ENCODE measurements around the gene LCE1F.

Gene LCE1F, protein sequence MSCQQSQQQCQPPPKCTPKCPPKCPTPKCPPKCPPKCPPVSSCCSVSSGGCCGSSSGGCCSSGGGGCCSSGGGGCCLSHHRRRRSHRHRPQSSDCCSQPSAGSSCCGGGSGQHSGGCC

DNA sequence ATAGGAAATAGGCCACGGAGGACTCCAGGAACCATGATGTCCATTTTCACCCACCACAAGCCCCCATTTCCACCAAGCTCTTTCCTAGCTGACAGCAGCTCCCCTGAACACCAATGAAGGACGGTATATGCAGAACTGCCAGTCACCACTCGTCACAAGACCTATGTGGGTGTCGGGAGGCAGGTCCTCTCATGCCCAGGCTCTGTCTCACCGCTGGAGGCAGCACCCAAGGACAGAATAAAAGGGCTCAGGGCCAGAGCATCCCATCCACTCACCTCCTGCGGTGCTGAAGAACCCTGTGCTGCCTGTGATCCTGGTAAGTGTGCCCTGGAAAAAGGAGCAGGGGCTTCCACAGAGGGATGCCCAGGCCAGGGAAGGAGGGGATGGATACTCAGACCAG lies at the start of gene LCE1F:
Gene LCE1F, plus strand, starts transcription at position 266 of the 400 bp plus-strand sequence. CDS start 1,232 bp downstream, outside the sequence.
- no peak for DNase-seq

DNA sequence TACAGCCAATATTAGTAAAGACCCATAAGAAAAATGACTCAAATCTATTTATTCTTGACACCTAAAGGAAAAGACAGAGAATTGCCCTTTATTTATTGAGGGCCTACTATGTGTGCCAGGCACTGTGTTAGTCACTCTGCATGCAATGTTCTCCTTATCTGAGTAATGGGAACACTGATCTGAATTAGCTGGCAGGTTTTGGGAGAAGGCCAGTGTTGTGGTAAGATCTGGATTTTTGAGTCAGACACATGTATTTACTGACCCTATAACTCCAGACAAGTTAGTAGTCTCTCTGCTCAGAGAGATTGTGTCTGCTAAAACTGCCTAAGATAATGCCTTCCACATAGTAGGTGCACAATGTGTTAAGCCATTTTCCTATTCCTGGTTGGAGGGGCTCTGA lies 49.7 kb upstream of the LCE1F start:
- DNase-seq = no peak

GRCh38 chr1:152728986-152729385 lies 46.0 kb upstream of the LCE1F start:
- DNase-seq = no peak

- DNase-seq = no peak
Observed at GRCh38 chr1:152735648-152736047, 39.3 kb upstream of the LCE1F start.

- DNase-seq = no peak
Observed at GRCh38 chr1:152737997-152738396, 36.9 kb upstream of the LCE1F start.

DNA sequence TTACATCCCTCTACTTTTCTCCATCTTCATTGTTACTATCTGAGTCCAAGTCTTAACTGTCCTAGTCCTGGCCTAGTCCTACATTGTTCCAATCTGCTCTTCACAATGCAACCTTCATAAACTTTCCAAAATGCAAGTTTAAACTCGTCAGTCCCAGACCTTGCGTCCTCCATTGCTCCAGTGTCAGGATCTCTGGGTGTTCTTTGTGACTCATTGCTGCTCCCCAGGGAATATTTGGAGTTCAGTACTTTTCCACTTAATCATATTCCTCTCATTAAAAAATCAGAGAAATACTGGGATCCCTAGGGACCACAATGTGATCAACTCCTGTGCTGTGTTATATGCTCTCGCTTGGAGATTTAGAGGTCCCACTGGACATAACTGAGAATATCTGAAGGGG lies 35.1 kb upstream of the LCE1F start:
- no peak for DNase-seq

DNA sequence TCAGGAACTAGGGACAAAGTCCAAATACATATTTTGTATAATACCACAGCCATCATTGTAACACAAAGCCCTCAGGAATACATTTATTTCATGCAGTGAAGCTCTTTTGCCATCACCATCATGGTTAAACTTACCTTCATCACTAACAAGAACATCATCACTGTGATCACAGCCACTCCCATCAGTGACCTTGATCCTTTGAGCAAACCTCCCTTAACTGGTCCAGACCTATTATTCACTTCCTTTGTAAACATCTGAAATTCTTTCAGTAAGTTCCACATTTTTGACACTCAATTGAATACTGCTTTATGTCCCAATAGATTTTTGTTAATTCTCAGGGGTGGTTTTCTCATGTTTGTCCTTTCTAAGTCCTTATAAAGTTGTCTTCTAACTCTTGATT lies 33.3 kb upstream of the LCE1F start:
- no peak for DNase-seq

DNA sequence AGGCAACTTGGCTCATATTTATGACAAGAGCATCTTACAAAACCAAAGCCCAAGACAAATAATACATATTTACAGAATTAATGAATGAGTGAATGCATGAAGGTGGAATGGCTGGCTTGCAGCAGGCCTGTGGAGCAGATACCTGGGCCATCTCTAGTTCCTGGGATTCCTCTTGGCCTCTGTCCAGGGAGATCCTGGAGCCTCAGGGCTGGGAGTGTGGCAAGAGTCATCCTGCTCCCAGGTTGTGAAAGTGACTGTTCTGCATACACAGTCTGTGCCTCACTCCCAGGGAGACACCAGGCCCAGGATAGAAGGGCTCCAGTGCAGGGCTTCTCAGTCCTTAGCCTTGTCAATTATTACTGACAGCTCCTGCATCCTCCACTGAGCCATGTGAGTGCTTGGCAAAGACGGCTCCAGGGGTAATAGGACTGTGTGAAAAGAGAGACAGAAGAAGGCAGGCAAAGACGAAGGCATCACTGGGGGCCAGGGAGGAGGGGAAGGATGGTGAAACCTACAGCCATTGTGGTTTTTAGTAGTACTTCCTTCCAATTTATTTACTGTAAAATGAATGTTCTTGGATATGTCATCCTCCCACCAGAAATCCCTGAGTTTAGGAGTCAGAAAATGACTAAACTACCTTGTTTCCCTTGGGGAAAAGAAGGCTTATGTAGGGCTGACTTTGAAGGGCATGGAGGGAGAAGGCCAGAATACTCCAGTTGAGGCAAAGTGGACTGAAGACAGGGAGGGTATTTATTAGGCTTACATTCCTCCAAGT lies 31.4 kb upstream of the LCE1F start:
- DNase-seq = no peak

GRCh38 chr1:152745289-152745704 lies 29.6 kb upstream of the LCE1F start:
- DNase-seq = no peak

DNA sequence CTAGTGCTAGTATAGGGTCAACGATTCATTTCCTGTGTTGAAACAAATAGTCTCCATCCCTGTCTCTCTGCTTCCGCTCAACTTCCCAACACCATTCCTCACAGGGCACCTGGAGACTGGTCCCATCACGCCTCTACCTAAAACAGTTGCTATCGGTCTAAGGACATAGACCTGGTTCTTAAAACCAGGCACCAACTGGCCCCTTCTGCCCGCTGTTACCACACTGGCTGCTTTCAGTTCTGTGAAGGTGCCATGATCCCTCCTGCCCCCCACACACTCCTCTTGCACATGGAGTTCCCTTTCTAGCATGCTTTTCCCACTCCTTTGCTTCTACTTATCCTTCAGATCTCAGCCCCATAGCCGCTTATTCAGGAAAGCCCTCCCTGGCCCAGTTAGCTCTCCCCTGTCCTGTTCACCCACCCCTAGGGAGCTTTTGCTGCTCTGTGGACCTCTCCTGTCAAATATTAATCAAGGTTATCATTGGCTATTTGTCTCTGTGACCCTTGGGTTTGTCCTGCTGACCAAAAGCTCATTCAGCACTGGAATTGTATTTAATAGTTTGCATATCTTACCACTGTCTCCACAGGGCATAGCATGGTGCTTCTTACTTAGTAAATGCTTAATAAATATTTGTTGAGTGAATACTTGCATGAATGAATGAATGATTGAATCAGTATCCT lies 29.0 kb upstream of the LCE1F start:
- no peak for DNase-seq

- DNase-seq = no peak
Observed at GRCh38 chr1:152747831-152748230, 27.1 kb upstream of the LCE1F start.

DNA sequence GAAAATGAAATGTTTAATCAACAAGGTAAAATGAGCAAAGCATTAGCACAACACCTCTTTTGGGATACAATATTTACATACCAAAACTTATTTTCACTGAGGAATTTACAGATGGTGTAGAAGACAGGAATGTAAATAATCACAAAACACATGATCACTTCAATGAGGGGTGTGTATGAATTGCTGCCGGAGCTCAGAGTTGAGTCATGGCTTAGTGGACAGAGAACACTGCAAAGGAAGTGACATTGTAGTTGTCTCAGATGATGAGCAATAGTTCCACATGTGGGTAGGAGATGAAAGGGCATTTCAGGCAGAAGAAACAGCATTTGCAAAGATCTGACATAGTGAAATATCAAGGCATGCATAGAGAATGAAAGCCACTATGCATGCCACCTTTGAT lies 22.7 kb upstream of the LCE1F start:
- DNase-seq = no peak

DNA sequence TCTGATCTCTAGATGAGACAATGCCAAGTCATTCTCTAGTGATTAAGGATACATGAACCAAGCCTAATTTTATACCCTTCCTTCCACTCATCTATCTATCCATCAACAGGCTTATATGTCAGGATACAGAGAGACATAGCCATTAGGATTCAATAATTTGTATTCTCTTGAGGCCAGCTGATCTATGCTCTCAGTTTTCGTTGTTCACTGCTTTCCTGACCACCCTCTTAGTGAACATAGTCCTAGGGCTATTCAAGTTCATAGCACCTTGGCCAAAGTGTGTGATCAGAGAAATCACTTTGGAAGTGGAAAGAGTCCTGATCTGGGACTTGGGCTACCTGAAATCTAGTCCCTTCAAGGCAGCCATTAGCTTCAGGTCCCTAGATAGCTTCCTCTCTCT lies 21.4 kb upstream of the LCE1F start:
- DNase-seq = no peak

GRCh38 chr1:152756872-152757271 lies 18.1 kb upstream of the LCE1F start:
- no peak for DNase-seq

- DNase-seq = no peak
Observed at GRCh38 chr1:152757747-152758146, 17.2 kb upstream of the LCE1F start, which contains the start of gene KPRP. TSS of gene KPRP (plus strand) at chr1:152758025. CDS start at chr1:152759589, 1,564 bp downstream.

DNA sequence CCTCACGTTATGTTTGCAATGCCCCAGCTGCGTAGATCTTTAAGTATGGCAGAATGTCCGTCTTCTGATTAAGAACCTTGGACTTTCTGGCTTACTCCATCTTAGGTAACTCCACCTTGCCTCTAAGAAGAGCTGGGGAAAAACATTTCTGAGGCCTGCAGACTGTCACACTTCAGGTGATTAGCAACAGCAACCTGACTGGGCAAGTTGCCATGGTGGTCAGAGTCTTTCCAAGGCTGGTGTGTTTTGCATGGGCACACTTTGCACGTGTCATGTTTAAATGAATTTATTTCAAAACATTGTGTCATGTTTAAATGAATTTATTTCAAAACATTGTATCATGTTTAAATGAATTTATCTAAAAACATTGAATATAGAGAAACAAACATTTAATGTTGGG lies 16.3 kb upstream of the LCE1F start:
- no peak for DNase-seq

GRCh38 chr1:152759453-152760173 lies 15.3 kb upstream of the LCE1F start:
- no peak for DNase-seq

GRCh38 chr1:152760551-152761190 lies 14.3 kb upstream of the LCE1F start:
- DNase-seq = no peak

GRCh38 chr1:152761609-152762213 lies 13.2 kb upstream of the LCE1F start:
- DNase-seq = no peak

DNA sequence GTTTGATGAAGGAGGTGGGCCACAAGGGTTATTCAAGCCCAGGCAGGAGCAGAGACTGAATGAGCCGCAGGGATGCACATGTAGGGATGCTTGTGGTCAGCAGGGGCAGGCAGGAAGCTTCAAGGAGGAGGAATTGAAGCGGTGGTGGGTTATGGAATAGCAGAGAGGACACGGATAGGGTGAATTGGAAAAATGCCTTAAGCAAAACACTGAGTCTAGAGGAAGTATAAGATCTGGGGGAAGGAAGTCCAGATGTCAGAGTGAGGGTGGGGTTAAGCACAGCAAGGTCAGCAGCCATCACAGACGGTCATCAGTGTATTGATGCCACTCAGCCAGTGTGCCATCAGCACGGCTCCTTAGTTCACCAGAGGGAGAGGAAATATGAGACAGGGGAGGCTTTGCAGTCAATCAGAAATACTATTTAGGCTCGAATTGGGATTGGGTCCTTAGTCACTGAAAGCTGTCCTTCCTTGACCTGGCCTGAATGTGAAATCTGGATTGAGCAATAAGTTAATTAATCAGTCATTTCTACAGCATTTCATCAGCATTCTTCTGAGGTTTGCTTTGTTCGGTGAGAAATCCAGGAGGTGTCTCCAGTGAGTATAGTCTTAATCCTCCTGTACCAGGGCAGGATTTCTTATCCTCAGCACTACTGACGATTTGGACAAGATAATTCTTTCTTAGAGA lies 6.0 kb upstream of the LCE1F start:
- no peak for DNase-seq

DNA sequence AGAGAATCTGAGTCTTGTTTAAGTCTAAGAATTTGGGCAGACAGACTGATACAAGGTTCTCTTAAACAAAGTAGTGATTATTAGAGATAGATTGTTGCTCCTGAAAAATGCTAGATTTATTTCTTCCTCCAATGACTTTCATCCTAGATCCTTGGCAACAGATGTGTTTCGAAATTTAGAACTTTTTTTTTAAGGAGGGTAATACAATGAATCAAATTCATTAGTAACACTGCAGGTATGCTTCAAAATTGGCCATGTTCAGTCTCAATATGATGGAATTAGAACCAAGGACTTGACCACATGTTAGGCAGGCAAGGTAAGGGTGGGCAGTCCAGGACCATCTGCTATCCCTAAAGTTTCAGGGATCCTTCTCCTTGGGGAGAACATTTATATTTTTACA lies 4.5 kb upstream of the LCE1F start:
- DNase-seq = no peak

DNA sequence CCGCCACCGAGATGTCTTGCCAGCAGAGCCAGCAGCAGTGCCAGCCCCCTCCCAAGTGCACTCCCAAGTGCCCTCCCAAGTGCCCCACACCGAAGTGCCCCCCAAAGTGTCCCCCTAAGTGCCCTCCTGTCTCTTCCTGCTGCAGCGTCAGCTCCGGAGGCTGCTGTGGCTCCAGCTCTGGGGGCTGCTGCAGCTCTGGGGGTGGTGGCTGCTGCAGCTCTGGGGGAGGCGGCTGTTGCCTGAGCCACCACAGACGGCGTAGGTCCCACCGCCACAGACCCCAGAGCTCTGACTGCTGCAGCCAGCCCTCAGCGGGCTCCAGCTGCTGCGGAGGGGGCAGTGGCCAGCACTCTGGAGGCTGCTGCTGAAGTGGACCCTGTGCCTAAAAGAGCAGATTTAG lies 1.4 kb downstream of the LCE1F start:
- DNase-seq = no peak

Data from activated CD8-positive, alpha-beta memory T cell treated with anti-CD3 and anti-CD28 coated beads for 24 hours (primary cell).